A549 (cell line): Measurements from ENCODE around the gene SCUBE3. TPM values are rescaled to one million over a fixed set of nuclear protein-coding genes. Genes with fewer than 3 reads are reported as not detected.

ENCODE experiments used
- ATAC-seq, 2 experiments: fragments of 200-7000 bp in 1 of 2; fragments of >200 bp in 1 of 2; cut with Nextera tagmentation in 1 of 2; cut with Tn5 transposase in 1 of 2; 3 replicates each; pipeline versions ENCODE4 v1.8.0 to v1.9.1; 2018 to 2020; ENCODE audit warnings: mild to moderate bottlenecking in 1 of 2, moderate library complexity in 1 of 2
- CTCF ChIA-PET: fragments of 300-600 bp; sonication (Branson Sonifier 250); formaldehyde crosslinking; extraction: SDS; loops from one replicate; lab custom pipeline; 2021; ENCODE audit warnings: antibody characterized with exemption, inconsistent platforms; lab: Yijun Ruan, JAX
- POLR2A ChIA-PET: fragments of 350-600 bp; formaldehyde crosslinking; extraction: SDS; loops from one replicate; lab custom pipeline; 2021; ENCODE audit warnings: antibody characterized with exemption, inconsistent platforms; lab: Yijun Ruan, JAX
- DNase-seq, 2 experiments: peaks; one replicate each; pipeline versions ENCODE4 v3.0.0 to v3.0.0-alpha.2; 2011 to 2016; ENCODE audit warnings: low read depth in 1 of 2, low spot score in 1 of 2
- FAIRE-seq: peaks from 2 replicates; lab custom pipeline; 2011; peaks lifted over from hg19 to GRCh38; lab: Jason Lieb, UNC
- H3K27ac ChIP-seq, 2 experiments: fragments of >200 bp; sonication (Bioruptor Twin); formaldehyde crosslinking; 3 replicates each; pipeline ENCODE4 v1.5.1; 2016 to 2017
- H3K4me1 ChIP-seq: fragments of >200 bp; sonication (Bioruptor Twin); formaldehyde crosslinking; 3 replicates; pipeline ENCODE4 v1.6.1; 2016
- H3K4me2 ChIP-seq: fragments of >200 bp; sonication (Bioruptor Twin); formaldehyde crosslinking; 3 replicates; pipeline ENCODE4 v1.6.1; 2016
- H3K4me3 ChIP-seq: fragments of >200 bp; sonication (Bioruptor Twin); formaldehyde crosslinking; 3 replicates; pipeline ENCODE4 v1.5.1; 2016
- H3K9me3 ChIP-seq: fragments of >200 bp; sonication (Bioruptor Twin); formaldehyde crosslinking; 3 replicates; pipeline ENCODE4 v1.6.1; 2016
- ATOH8 ChIP-seq: fragments of 250-450 bp; sonication (Bioruptor Pico); IDR thresholded peaks from 2 replicates; pipeline ENCODE4 v1.5.0; 2020; ENCODE audit warnings: low read depth, mild to moderate bottlenecking, moderate library complexity
- BHLHE40 ChIP-seq: IDR thresholded peaks from 2 replicates; pipeline ENCODE4 v1.6.1; 2012; ENCODE audit warnings: low read depth, low read length, inconsistent platforms
- CEBPB ChIP-seq, 2 experiments: fragments of >200 bp in 1 of 2; sonication (Bioruptor Twin) in 1 of 2; formaldehyde crosslinking in 1 of 2; IDR thresholded peaks; 2 replicates each; pipeline ENCODE4 v1.6.1; 2012 to 2016
- ELK1 ChIP-seq: fragments of 150-350 bp; IDR thresholded peaks from 2 replicates; pipeline ENCODE4 v1.6.1; 2014; ENCODE audit warnings: low read depth, mild to moderate bottlenecking, low read length
- FOSL2 ChIP-seq, 2 experiments: fragments of 450-650 bp in 1 of 2; fragments of >200 bp in 1 of 2; sonication (Bioruptor Twin) in 1 of 2; formaldehyde crosslinking; IDR thresholded peaks; 2 replicates each; pipeline versions ENCODE4 v1.5.0 to v1.6.1; 2016 to 2020; ENCODE audit warnings: mild to moderate bottlenecking in 1 of 2, moderate library complexity in 1 of 2
- HOXA7 ChIP-seq: fragments of 250-450 bp; sonication (Bioruptor Pico); IDR thresholded peaks from 2 replicates; pipeline ENCODE4 v1.5.0; 2020; ENCODE audit warnings: mild to moderate bottlenecking, moderate library complexity
- HOXB5 ChIP-seq: fragments of 250-450 bp; sonication (Bioruptor Pico); IDR thresholded peaks from 2 replicates; pipeline ENCODE4 v1.5.0; 2020; ENCODE audit warnings: mild to moderate bottlenecking, moderate library complexity
- JUN ChIP-seq, 2 experiments: fragments of >200 bp; sonication (Bioruptor Twin); formaldehyde crosslinking; IDR thresholded peaks; 2 replicates in 1 of 2; 3 replicates in 1 of 2; pipeline ENCODE4 v1.6.1; 2016 to 2017
- JUNB ChIP-seq: fragments of >200 bp; sonication (Bioruptor Twin); formaldehyde crosslinking; IDR thresholded peaks from 2 replicates; pipeline ENCODE4 v1.6.1; 2016
- KDM1A ChIP-seq: fragments of 200-600 bp; sonication (generic); IDR thresholded peaks from 2 replicates; pipeline ENCODE4 v1.6.1; 2016; ENCODE audit warnings: low read depth, mild to moderate bottlenecking
- MAX ChIP-seq: IDR thresholded peaks from 2 replicates; pipeline ENCODE4 v1.6.1; 2012
- MAZ ChIP-seq: fragments of 150-350 bp; IDR thresholded peaks from 2 replicates; pipeline ENCODE4 v1.6.1; 2014; ENCODE audit warnings: antibody characterized with exemption, low read depth, low read length, borderline replicate concordance
- NFE2L2 ChIP-seq: fragments of 150-350 bp; conservative IDR thresholded peaks from 2 replicates; pipeline ENCODE4 v1.6.1; 2014; ENCODE audit warnings: low read length
- NR3C1 ChIP-seq: fragments of >200 bp; sonication (Bioruptor Twin); formaldehyde crosslinking; IDR thresholded peaks from 3 replicates; pipeline ENCODE4 v1.6.1; 2017
- PHF8 ChIP-seq: fragments of 200-600 bp; sonication (generic); IDR thresholded peaks from 2 replicates; pipeline ENCODE4 v1.6.1; 2016; ENCODE audit warnings: low read depth, mild to moderate bottlenecking, antibody characterized with exemption, moderate library complexity, borderline replicate concordance
- RARB ChIP-seq: fragments of 250-450 bp; sonication (Bioruptor Pico); IDR thresholded peaks from 2 replicates; pipeline ENCODE4 v1.8.0; 2021; ENCODE audit warnings: mild to moderate bottlenecking, moderate library complexity
- SMC3 ChIP-seq: fragments of >200 bp; sonication (Bioruptor Twin); formaldehyde crosslinking; IDR thresholded peaks from 3 replicates; pipeline ENCODE4 v1.6.1; 2018; ENCODE audit warnings: inconsistent platforms
- SREBF2 ChIP-seq: fragments of 450-650 bp; IDR thresholded peaks from 2 replicates; pipeline ENCODE4 v1.6.1; 2014; ENCODE audit warnings: mild to moderate bottlenecking, moderate library complexity
- USF2 ChIP-seq: fragments of 450-650 bp; IDR thresholded peaks from 2 replicates; pipeline ENCODE4 v1.6.1; 2014; ENCODE audit warnings: antibody characterized with exemption
- ZFP36 ChIP-seq: fragments of 450-650 bp; IDR thresholded peaks from 2 replicates; pipeline ENCODE4 v1.6.1; 2014; ENCODE audit warnings: borderline replicate concordance; ENCODE audit not compliant: partially characterized antibody
- ZNF302 ChIP-seq: fragments of 250-450 bp; sonication (Bioruptor Pico); IDR thresholded peaks from 2 replicates; pipeline ENCODE4 v1.9.0; 2021; ENCODE audit warnings: inconsistent platforms, mild to moderate bottlenecking, moderate library complexity
- ZSCAN20 ChIP-seq: fragments of 250-450 bp; sonication (Bioruptor Pico); IDR thresholded peaks from 2 replicates; pipeline ENCODE4 v1.8.0; 2022; ENCODE audit warnings: mild to moderate bottlenecking, moderate library complexity
- WGBS: methylation state at CpG from one replicate; pipeline ENCODE4 v1.1.6; 2017; ENCODE audit errors: missing lambda C conversion rate; 5-methylcytosine and 5-hydroxymethylcytosine counted together
- polyA plus RNA-seq, 4 experiments: library from polyadenylated mRNA; depleted of rRNA in 3 of 4; stranded (reverse); fragments of >200 nt; fragmentation: RNase III in 1 of 4; extraction: RNeasy Plus Mini Kit Qiagen cat#74134 plus additional on column Dnase treatment in 1 of 4; gene quantifications; 2 replicates in 3 of 4; 3 replicates in 1 of 4; pipeline ENCODE4 v1.2.3, GENCODE V29; 2011 to 2017
- TF ChIP-seq, protein P1 (sequence below): IDR thresholded peaks from 2 replicates; pipeline ENCODE4 v1.6.1; 2012; ENCODE audit warnings: low read depth, borderline replicate concordance
- TF ChIP-seq, protein P2 (sequence below): IDR thresholded peaks from 2 replicates; pipeline ENCODE4 v1.6.1; 2012

SCUBE3 gene
- polyA plus RNA-seq, 2 of the 4 experiments (the other 2 are of a cell fraction) = 0.06 to 0.13 TPM

DNA sequence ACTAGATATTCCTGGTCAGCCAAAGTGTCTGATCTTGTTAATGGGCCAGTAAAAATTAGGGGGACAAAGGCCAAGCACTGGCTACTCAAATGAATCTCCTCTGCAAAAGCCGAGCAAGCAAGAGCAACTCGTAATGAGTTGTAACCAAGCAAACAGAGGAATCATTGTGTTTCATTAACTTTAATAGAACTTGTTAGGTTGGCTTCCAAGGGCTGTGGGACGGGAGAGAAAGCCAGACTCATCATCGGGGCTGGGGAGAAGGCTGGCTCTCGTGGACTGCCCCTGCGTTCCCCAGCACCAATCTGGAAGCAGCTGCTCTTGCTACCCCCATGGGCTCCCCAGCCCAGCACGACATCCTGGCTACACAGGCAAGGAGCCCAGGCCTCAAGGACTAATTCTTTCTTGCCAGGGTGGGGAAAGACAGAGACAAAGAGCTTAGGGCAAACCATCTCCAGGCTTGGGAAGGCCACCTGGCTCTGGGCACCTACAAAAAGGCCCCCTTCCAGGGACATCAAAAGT, 10.5 kb upstream of the SCUBE3 start:
- Histone ChIP-seq H3K4me2 (no peak overlapping the region), H3K9me3 (0 out of 3 replicates have a peak, but pooled peaks cover 2% of the 10 kb centered on the region), H3K27ac (no peak overlapping the region), H3K4me3 (no peak overlapping the region), H3K4me1 (no peaks in the 10 kb centered on the region; the same call in 2 of the 3 replicates)
- POLR2A ChIA-PET = no interaction called here
- TF ChIP-seq SREBF2 = no peak
- TF ChIP-seq NR3C1 = no peak
- TF ChIP-seq JUNB = no peak
- TF ChIP-seq HOXB5 (CRISPR knock-in tag) = no peak
- TF ChIP-seq, protein P1, sequence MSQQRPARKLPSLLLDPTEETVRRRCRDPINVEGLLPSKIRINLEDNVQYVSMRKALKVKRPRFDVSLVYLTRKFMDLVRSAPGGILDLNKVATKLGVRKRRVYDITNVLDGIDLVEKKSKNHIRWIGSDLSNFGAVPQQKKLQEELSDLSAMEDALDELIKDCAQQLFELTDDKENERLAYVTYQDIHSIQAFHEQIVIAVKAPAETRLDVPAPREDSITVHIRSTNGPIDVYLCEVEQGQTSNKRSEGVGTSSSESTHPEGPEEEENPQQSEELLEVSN = no peak
- no peak for TF ChIP-seq NFE2L2
- TF ChIP-seq USF2 = no peak
- no peak for TF ChIP-seq HOXA7 (CRISPR knock-in tag)
- TF ChIP-seq JUN (IDR thresholded peaks at IDR 0.05) = no peak
- TF ChIP-seq, protein P2, sequence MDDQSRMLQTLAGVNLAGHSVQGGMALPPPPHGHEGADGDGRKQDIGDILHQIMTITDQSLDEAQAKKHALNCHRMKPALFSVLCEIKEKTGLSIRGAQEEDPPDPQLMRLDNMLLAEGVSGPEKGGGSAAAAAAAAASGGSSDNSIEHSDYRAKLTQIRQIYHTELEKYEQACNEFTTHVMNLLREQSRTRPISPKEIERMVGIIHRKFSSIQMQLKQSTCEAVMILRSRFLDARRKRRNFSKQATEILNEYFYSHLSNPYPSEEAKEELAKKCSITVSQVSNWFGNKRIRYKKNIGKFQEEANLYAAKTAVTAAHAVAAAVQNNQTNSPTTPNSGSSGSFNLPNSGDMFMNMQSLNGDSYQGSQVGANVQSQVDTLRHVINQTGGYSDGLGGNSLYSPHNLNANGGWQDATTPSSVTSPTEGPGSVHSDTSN = no peak
- TF ChIP-seq ZNF302 (CRISPR knock-in tag) = no peak
- TF ChIP-seq SMC3 = no peak
- ATAC-seq = no peak
- FAIRE-seq = no peak
- WGBS = 82% methylated on average over 5 of the region's 7 CpGs
- no peak for DNase-seq
- CTCF ChIA-PET = interaction anchor here (2.2 to 15.3 kb wide), 5 partner anchors 10 to 63 kb away, joined by 6 to 206 read pairs (median 27); no protein-coding TSS in a partner anchor

DNA sequence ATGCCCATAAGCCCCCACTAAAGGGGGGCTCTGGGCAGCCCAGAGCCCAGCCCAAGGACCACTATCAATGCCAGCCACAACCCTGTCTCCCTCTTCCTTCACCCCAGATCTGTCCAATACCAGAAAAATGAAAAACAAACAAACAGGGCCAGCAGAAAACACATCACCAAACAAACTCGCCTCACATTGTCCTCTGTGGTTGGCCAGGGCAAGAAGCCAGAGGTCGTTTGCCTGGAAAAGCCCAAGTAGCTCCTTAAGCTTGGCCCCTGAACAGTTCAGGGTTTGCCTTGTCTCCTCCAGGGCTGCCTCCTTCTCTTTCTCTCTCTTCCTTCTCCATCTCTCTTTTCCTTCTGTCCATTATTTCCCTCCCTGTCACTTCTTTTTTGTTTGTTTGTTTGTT, 10.1 kb upstream of the SCUBE3 start:
- no peak for TF ChIP-seq PHF8
- TF ChIP-seq FOSL2 (IDR thresholded peaks at IDR 0.05) = no peak
- no peak for TF ChIP-seq FOSL2 (CRISPR knock-in tag; IDR thresholded peaks at IDR 0.05)
- TF ChIP-seq NR3C1 = no peak
- TF ChIP-seq RARB (CRISPR knock-in tag) = no peak
- TF ChIP-seq, protein P1 = no peak
- TF ChIP-seq CEBPB (IDR thresholded peaks at IDR 0.05) = no peak
- TF ChIP-seq JUNB = no peak
- TF ChIP-seq BHLHE40 = no peak
- no peak for TF ChIP-seq MAX
- no peak for TF ChIP-seq JUN (IDR thresholded peaks at IDR 0.05)
- no peak for TF ChIP-seq ATOH8
- no peak for TF ChIP-seq KDM1A
- TF ChIP-seq ELK1 = no peak
- TF ChIP-seq ZFP36 = no peak
- no peak for TF ChIP-seq MAZ
- no peak for TF ChIP-seq ZSCAN20 (CRISPR knock-in tag)
- FAIRE-seq = no peak
- no peak for ATAC-seq
- Histone ChIP-seq H3K4me1 (no peaks in the 10 kb centered on the region; the same call in 2 of the 3 replicates), H3K4me2 (no peak overlapping the region), H3K27ac (no peak overlapping the region), H3K9me3 (no peaks in the 10 kb centered on the region), H3K4me3 (no peak overlapping the region)
- CTCF ChIA-PET = interaction anchor here (1.2 to 15.3 kb wide), 5 partner anchors 11 to 64 kb away, joined by 3 to 206 read pairs (median 27); no protein-coding TSS in a partner anchor
- POLR2A ChIA-PET = no interaction called here
- no peak for DNase-seq
- WGBS = 10% methylated on average over 2 of the region's 2 CpGs
